ENCODE data around the gene ITFG2. TPM values are rescaled to one million over a fixed set of nuclear protein-coding genes. Genes with fewer than 3 reads are reported as not detected.

ITFG2 gene
- total and polyA plus RNA-seq, 4 donors = 7.5 to 26.3 (median 11.4) TPM

DNA sequence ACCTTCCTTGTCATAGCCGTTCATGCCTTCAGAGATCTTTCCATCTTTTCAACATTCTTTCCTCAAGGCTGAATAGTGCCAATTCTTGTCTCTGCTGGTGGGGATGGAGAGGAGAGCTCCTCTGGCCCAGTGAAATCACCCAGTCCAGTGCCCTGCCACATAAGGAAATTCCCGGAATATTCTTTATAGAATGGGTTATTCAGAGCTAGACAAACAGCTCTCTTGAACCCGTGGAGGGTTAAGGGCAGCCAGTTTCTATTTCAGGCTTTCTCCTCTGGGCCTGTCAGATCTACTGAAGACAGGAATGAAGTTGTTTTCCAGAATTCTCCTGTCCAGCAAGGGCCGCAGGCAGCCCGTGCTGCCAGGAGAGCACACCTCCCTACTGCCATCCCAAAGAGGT, 30.5 kb downstream of the ITFG2 start:
- H3K9ac ChIP-seq (ENCODE audit: low read depth in 1 of 2, low read length in 2 of 2) = no peak overlapping the region
- no peak for DNase-seq (ENCODE audit: low spot score)
- WGBS = 87% methylated on average over 5 of the region's 5 CpGs
- TF ChIP-seq HNF4G (IDR thresholded peaks at IDR 0.05) = no peak
- TF ChIP-seq FOXA1 (IDR thresholded peaks at IDR 0.05) = no peak
- no peak for TF ChIP-seq GABPA (IDR thresholded peaks at IDR 0.05 in 1 of 2, conservative IDR thresholded peaks at IDR 0.05 in 1 of 2)
- no peak for TF ChIP-seq HNF4A (conservative IDR thresholded peaks at IDR 0.05)
- TF ChIP-seq FOXA2 (IDR thresholded peaks at IDR 0.05) = no peak
- TF ChIP-seq JUND (IDR thresholded peaks at IDR 0.05) = no peak
- TF ChIP-seq, protein P1, sequence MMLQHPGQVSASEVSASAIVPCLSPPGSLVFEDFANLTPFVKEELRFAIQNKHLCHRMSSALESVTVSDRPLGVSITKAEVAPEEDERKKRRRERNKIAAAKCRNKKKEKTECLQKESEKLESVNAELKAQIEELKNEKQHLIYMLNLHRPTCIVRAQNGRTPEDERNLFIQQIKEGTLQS (IDR thresholded peaks at IDR 0.05) = no peak
- TF ChIP-seq, protein P2, sequence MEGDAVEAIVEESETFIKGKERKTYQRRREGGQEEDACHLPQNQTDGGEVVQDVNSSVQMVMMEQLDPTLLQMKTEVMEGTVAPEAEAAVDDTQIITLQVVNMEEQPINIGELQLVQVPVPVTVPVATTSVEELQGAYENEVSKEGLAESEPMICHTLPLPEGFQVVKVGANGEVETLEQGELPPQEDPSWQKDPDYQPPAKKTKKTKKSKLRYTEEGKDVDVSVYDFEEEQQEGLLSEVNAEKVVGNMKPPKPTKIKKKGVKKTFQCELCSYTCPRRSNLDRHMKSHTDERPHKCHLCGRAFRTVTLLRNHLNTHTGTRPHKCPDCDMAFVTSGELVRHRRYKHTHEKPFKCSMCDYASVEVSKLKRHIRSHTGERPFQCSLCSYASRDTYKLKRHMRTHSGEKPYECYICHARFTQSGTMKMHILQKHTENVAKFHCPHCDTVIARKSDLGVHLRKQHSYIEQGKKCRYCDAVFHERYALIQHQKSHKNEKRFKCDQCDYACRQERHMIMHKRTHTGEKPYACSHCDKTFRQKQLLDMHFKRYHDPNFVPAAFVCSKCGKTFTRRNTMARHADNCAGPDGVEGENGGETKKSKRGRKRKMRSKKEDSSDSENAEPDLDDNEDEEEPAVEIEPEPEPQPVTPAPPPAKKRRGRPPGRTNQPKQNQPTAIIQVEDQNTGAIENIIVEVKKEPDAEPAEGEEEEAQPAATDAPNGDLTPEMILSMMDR (IDR thresholded peaks at IDR 0.05; ENCODE audit: low read depth, low read length, missing input control) = no peak
- TF ChIP-seq, protein P3, sequence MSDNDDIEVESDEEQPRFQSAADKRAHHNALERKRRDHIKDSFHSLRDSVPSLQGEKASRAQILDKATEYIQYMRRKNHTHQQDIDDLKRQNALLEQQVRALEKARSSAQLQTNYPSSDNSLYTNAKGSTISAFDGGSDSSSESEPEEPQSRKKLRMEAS (IDR thresholded peaks at IDR 0.05) = no peak
- H3K4me1 ChIP-seq (ENCODE audit: control insufficient read depth in 4 of 4, insufficient read depth in 4 of 4, low read length in 3 of 4) = no peaks in the 10 kb centered on the region
- no peak overlapping the region for H3K4me3 ChIP-seq (ENCODE audit: low read depth in 1 of 3, low read length in 3 of 3)
- H3K36me3 ChIP-seq (ENCODE audit: control insufficient read depth in 4 of 4, insufficient read depth in 3 of 4, low read depth in 1 of 4, low read length in 3 of 4) = peaks cover 2 to 16% (median 4%) of the 10 kb centered on the region in 4 donors
- H3K27me3 ChIP-seq (ENCODE audit: control insufficient read depth in 4 of 4, insufficient read depth in 4 of 4, low read length in 3 of 4) = no peaks in the 10 kb centered on the region
- no peak overlapping the region for H3K27ac ChIP-seq (ENCODE audit: low read depth in 1 of 2, low read length in 2 of 2)
- H3K9me3 ChIP-seq (ENCODE audit: control insufficient read depth in 4 of 4, low read length in 3 of 4) = no peaks in the 10 kb centered on the region

DNA sequence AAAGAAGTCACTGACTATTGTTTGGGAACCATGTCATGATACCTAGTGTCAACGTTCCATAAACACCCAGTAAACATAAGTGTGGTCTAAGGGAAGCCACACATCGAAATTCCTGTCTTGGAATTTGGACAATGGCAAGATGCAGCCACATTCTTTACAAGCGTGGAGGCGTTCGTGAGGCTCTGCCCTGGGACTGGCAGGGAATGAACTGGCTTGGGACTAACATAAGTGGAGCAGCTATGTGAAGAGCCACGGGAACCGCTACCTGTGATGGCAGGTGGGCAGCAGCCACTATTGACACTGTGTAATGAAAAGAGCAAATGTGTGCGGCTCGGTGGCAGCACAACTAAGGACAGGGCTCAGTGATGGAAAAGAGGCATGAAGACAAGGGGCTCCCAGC, 32.3 kb downstream of the ITFG2 start:
- no peak for DNase-seq (ENCODE audit: low spot score)
- WGBS = 91% methylated on average over 9 of the region's 9 CpGs
- H3K4me1 ChIP-seq (ENCODE audit: control insufficient read depth in 4 of 4, insufficient read depth in 4 of 4, low read length in 3 of 4) = peaks cover 2 to 10% (median 8%) of the 10 kb centered on the region in 4 donors
- peaks cover 0 to 10% (median 2%) of the 10 kb centered on the region in 4 donors for H3K36me3 ChIP-seq (ENCODE audit: control insufficient read depth in 4 of 4, insufficient read depth in 3 of 4, low read depth in 1 of 4, low read length in 3 of 4)
- no peak for TF ChIP-seq JUND (IDR thresholded peaks at IDR 0.05)
- no peak for TF ChIP-seq RAD21 (IDR thresholded peaks at IDR 0.05)
- TF ChIP-seq, protein P4, sequence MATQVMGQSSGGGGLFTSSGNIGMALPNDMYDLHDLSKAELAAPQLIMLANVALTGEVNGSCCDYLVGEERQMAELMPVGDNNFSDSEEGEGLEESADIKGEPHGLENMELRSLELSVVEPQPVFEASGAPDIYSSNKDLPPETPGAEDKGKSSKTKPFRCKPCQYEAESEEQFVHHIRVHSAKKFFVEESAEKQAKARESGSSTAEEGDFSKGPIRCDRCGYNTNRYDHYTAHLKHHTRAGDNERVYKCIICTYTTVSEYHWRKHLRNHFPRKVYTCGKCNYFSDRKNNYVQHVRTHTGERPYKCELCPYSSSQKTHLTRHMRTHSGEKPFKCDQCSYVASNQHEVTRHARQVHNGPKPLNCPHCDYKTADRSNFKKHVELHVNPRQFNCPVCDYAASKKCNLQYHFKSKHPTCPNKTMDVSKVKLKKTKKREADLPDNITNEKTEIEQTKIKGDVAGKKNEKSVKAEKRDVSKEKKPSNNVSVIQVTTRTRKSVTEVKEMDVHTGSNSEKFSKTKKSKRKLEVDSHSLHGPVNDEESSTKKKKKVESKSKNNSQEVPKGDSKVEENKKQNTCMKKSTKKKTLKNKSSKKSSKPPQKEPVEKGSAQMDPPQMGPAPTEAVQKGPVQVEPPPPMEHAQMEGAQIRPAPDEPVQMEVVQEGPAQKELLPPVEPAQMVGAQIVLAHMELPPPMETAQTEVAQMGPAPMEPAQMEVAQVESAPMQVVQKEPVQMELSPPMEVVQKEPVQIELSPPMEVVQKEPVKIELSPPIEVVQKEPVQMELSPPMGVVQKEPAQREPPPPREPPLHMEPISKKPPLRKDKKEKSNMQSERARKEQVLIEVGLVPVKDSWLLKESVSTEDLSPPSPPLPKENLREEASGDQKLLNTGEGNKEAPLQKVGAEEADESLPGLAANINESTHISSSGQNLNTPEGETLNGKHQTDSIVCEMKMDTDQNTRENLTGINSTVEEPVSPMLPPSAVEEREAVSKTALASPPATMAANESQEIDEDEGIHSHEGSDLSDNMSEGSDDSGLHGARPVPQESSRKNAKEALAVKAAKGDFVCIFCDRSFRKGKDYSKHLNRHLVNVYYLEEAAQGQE (IDR thresholded peaks at IDR 0.05) = no peak
- no peak for TF ChIP-seq EGR1 (IDR thresholded peaks at IDR 0.05; ENCODE audit: low read depth in 2 of 2)
- no peak for TF ChIP-seq RXRA (IDR thresholded peaks at IDR 0.05)
- TF ChIP-seq YY1 (IDR thresholded peaks at IDR 0.05) = no peak
- H3K9me3 ChIP-seq (ENCODE audit: control insufficient read depth in 4 of 4, low read length in 3 of 4) = no peaks in the 10 kb centered on the region
- no peak overlapping the region for H3K4me3 ChIP-seq (ENCODE audit: low read depth in 1 of 3, low read length in 3 of 3)
- H3K27me3 ChIP-seq (ENCODE audit: control insufficient read depth in 4 of 4, insufficient read depth in 4 of 4, low read length in 3 of 4) = no peaks in the 10 kb centered on the region
- H3K9ac ChIP-seq (ENCODE audit: low read depth in 1 of 2, low read length in 2 of 2) = no peak overlapping the region
- peak overlapping the region; percentile 9 to 42 for H3K27ac ChIP-seq (ENCODE audit: low read depth in 1 of 2, low read length in 2 of 2)
